ENCODE data around the gene RYR1.

DNA sequence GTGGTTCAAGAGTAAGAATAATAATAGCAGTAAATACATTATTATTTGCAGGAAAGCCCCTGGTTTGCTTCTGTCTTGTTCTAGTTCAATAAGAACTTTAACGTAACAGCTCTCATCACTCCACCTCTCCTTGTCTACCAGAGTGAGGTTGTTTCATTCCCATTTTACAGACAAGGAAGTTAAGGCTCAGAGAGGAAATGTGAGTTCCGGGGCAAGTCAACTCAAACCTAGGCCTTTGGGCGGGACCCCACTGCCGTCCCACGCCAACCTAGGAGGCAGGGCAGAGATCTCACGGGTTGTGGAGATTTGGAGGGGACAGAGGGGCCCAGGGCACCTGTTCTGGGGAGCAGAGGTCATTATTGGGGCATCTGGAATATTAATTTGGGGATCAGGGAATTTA is 182.8 kb downstream of the RYR1 start:
- TF ChIP-seq, protein P1, sequence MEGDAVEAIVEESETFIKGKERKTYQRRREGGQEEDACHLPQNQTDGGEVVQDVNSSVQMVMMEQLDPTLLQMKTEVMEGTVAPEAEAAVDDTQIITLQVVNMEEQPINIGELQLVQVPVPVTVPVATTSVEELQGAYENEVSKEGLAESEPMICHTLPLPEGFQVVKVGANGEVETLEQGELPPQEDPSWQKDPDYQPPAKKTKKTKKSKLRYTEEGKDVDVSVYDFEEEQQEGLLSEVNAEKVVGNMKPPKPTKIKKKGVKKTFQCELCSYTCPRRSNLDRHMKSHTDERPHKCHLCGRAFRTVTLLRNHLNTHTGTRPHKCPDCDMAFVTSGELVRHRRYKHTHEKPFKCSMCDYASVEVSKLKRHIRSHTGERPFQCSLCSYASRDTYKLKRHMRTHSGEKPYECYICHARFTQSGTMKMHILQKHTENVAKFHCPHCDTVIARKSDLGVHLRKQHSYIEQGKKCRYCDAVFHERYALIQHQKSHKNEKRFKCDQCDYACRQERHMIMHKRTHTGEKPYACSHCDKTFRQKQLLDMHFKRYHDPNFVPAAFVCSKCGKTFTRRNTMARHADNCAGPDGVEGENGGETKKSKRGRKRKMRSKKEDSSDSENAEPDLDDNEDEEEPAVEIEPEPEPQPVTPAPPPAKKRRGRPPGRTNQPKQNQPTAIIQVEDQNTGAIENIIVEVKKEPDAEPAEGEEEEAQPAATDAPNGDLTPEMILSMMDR (conservative IDR thresholded peaks at IDR 0.05): no peak
- TF ChIP-seq ZFX (IDR thresholded peaks at IDR 0.05): no peak

All from C4-2B (cell line).